HG03439 (cell line): ENCODE data around the gene CXCR5.

Source experiments
- ATAC-seq: cut with Tn5 transposase; IDR thresholded peaks from one replicate; pipeline ENCODE4 v1.9.1; 2021; ENCODE audit warnings: mild to moderate bottlenecking, moderate library complexity; ENCODE audit not compliant: unreplicated experiment

Gene CXCR5

DNA sequence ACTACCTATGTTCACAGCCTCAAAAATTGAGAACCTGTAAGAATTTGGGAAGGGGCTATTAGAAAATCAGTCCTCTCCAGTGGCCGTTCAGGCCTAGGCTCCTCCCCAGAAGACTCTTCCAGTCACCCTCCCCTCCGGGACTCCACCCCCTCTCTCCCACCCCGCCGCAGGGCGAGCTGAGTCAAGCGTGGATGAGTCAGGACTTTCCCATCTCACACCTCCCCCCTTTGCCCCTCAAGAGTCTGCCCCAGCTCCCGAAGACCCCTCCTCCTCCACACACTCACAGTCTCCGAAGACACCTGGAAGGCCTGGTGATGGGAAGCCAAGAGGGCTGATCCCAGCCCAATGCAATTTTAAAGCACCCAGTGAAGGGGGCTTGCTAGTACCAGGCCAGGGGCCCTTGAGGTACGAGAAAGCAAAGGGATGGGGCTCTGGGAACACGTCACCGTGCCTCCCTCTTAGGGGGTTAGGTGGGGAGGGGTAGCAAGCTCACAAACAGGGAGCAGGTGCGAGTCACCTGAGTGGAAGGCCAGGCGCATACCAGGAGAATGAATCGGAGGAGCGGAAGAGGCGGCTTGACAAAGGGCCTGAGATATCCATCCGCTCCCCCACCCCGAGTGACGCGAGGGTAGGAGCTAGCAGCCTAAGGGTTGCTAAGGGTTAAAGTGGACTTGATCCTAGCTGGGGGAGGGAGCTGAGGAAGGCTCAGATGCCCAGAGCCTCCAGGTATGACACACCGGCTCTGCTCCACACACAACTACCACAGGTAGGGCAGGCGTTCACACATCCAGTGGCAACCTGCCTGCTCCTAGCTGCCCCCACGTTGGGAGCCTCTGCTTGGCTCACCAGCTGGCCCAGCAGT is 28.4 kb downstream of the CXCR5 start:
- ATAC-seq = no peak

GRCh38 chr11:118912742-118913410 is 29.2 kb downstream of the CXCR5 start:
- ATAC-seq = no peak

GRCh38 chr11:118913411-118914125 is 29.9 kb downstream of the CXCR5 start:
- no peak for ATAC-seq

DNA sequence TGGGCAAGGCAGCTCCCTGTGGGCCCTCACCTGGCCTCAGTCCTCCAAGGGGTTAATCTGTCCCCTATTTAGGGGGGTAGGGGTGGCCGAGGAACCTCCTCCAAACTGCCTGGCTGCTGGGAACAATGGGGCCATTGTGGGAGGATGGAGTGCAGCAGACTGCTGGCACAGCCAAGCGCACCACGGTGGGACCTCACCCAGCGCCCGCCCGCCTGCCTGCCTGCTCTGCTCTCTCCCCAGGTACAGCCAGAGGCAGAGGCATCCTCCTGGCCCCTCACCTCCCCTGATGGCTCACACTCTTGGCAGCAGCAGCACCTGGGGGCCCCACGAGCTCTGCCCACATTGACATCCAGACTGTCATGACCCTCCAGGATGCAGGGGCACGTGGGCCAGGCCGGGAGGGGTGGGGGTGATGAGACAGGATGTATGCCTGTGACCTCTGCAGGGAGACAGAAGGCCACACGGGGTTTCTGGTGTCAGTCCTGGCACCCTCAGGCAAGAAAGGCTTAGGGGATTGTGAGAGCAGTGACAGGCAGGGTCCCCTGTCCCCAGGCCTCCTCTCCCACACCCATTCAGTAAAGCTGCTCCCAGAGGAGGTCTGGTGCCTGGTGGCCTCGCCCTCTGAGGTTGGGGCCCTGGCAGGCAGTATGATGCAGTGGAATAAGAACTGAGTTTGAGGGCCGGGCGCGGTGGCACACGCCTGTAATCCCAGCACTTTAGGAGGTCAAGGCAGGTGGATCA is 30.7 kb downstream of the CXCR5 start:
- ATAC-seq = no peak

- ATAC-seq = no peak
Measured at GRCh38 chr11:118914987-118915386, 31.3 kb downstream of the CXCR5 start.

DNA sequence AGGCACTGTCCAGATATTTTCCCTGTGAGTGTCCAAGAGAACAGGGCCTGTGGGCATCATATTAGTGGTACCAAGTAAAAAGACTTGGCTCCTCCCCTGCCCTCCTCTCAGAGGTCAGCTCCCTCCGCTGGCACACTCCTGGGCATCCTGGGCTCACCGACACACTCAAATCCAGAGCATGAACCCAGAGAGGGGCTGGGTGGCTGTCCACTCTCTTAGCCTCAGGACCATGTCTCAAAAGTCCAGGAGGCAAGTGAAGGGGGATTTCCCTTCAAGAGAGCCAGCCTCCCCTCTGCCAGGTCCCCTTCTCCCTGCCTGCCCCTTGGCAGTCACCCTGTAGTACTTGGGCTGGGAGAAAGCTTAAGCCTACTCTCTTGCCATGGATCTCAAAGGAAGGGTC is 31.7 kb downstream of the CXCR5 start:
- ATAC-seq = no peak

- ATAC-seq = no peak
Measured at GRCh38 chr11:118915941-118916841, 32.5 kb downstream of the CXCR5 start.

DNA sequence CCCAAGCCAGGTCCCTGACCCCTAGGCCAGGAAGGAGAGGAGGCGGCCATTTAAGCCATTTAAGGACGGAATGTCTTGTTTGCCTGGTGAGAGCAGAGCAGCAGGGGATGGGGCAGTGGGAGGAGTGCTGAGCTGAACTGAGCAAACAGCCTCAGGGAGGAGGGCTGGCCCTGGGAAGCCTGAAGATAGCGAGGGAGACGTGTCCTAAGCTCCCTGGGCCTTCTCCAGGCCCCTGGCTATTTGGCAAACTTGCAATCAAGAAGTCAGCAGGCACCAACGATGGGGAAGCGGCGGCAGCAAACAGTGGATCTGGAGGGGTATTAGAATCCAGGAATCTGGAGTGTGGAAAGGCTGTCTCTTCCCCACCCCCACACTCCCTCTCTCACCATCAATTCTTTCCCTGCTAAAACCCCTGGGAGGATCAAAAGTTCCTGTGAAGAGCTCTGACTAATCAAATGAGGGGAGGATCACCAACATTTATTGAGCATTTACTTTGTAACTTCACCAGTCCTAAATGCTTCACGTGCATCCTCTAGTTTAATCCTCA is 33.2 kb downstream of the CXCR5 start:
- ATAC-seq = no peak

DNA sequence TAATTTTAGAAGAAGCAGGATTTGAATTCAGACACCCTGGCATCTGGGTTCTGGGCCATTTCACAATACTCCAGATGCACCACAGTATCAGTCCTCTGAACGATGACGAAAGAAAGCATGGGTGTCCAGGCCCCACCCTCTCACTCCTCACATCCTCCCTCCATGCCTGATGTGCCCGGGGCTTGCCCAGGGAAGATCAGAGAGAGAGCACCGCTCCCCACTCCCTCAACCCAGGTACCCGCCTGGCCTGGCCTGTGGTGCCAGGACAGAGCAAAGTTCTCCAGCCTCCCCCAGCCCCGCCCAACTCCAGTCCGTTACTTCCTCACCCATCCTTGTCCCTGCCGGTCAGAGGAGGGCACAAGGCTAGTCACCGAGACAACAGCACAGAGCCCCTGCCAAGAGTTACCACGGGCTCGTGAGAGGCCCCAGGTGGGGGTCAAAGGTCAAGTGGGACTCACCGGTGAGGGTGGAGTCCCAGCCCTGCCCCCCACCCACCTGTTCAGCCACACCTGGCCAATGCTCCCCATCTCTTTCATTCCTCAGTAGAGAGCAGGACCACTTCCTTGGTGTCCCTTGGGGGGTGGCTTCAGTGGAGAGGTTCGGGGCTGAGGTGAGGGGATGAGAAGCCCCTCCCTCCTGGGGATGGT is 33.9 kb downstream of the CXCR5 start:
- no peak for ATAC-seq

DNA sequence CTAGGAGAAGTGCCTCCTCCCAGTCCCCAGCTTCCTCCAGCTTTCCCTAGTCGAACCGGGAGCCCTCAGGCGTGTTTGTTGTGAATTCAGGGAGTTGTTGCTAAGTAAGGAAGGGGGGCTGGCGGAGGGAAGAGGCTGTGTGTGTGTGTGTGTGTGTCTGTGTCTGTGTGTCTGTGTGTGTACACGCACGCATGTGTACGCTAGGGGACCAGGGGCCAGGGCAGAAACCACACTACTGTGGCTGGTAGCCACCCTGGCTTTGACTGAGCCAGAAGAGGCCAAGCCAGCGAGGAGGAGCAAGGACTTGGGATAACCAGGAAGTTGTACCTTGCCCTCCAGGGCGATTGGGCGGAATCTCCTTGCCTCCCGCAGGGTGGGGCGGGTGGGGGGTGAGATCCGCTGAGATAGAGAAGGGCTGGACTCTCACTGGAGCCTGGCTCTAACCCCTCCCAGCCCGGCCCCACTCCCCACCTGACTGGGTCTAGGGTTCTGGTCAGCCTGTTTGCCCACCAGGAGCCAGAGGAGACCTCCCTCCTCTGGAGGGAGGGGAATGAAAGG is 34.5 kb downstream of the CXCR5 start:
- ATAC-seq = no peak

DNA sequence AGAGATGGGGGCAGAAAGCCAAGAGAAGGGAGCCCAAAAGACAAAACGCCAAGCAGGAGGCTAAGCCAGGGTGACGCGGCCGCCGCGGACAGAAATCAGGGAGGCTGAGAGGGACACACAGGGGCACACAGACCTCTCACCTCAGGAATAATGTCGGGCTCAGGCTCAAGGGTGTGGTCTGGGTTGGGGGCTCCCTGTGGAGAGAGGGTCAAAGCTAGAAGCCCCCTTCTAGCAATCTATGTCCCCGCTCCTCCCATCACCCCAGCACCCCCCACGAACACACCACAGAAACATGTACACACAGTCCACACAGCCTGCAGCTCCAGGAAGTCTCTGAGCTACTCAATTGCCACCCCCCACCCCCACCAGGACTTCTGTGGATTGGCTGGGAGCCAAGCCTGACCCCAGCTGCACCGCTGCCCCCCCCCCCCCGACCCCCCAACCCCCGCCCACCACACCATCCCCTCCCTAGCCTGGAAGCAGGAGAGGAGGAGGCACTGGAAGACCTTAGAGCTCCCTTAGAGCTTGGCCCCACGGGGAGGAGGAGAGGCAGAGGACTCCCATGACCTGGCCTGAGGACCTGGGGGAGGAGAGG is 35.1 kb downstream of the CXCR5 start:
- ATAC-seq = no peak

DNA sequence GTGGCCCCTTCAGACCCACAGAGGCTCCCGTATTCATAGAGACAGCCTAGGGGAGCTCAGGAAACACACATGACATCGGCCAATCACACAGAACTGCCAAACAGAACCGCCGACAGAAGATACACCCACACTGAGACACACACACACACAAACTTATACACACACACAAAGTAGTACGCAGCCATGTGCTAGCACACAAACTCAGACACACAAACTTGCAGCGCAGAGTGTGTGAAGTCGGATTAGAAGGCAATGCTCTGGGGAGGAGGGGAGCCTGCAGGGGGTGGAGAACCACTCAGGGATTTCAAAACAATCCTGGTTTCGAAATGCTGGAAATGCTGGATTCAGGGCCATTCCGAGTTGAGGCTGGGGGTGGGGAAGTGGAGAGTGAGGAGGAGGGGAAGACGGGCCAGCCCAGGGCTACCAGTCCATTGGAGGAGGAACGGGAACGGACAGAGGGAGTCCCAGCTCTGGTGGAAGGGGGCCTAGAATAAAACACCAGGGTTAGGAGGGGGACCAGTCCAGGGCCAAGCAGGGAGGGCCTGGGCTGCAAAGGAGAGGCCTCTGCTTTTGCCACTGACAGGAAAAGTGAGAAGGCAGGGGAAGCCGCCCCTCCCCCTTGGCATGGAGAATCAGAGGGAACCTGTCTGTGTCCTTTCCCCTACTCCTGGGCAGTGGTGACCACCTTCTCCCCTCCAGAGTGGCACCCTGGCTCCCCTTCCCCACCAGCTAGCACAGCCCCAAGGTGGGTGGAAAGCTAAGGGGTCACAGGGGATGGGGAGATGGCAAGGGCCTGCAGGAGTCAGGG is 37.6 kb downstream of the CXCR5 start:
- ATAC-seq = no peak

DNA sequence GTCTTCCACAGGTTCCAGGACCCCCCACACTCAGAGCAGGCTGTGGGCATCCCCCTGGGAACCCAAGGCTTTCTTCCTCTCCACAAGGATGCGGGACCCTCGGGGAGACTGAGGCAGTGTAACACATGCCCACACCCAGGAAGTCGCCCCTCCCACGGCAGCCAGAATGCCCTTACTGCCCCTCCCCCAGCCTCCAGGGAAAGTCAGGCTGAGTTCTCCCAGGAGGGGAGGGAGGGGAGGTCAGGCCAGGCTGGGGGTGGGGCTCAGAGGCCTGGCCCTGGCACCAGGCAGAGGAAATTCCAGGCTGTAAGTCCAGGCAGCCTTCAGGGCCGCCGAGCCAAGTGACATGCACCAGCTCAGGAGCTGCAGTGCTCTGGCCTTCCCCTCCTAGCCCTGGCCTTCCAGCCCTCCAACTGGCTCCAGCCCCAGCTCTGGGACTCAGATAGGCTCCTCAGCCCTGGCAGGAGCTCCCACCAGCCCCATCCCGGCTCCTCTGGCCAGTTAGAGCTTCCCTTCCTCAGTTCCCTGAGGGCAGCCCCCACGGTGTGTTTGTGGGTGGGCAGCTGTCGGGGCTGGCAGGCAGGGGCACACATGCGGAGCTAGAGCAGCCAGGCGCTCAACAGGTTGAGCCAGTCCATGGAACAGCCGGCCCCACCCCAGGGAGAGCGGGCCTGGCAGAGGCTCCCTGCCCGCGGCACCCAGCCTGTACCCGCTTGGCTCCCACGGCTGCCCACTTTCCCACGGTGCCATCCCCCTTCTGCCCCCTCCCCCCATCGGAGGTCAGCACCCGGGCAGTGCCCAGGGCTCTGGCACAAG is 38.4 kb downstream of the CXCR5 start:
- no peak for ATAC-seq

DNA sequence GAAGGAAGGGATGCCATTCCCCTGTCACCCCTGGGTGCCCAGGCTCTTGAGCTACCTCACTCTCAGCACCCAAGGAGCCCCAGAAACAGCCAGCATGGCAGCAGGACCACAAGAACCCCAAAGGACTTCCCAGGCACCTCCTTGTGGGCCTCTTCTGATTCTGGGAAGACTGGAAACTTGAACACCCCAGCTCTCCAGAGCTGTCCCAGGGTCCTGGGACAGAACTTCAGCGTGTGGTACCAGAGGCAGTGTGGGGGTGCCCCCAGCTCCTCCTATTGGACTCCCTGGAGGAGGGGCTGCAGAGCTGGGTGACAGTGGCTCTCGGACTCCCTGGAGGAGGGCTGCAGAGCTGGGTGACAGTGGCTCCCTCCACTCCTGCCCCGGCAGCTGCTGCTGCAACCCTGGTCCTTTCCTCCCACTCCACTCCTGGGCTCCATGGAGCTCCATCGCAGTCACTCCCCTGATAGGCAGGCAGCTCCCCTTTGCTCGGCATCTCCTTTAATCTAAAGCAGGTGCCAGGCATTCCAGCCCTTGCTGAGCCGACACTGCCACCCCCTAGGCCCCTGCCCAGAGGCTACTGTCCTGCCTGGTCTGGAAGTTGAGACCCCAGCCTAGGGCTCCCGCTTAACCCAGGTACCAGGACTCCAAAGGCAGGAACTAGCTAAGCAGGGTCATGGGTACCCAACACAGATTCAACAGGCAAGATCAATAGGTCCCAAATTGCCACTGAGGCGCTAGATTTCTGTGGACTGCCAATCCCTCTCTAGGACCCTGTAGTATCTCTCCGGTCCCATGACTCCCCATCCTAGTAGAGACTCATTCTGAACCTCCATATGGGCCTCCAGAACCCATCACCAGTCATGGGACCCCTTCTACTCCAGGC is 39.3 kb downstream of the CXCR5 start:
- no peak for ATAC-seq

DNA sequence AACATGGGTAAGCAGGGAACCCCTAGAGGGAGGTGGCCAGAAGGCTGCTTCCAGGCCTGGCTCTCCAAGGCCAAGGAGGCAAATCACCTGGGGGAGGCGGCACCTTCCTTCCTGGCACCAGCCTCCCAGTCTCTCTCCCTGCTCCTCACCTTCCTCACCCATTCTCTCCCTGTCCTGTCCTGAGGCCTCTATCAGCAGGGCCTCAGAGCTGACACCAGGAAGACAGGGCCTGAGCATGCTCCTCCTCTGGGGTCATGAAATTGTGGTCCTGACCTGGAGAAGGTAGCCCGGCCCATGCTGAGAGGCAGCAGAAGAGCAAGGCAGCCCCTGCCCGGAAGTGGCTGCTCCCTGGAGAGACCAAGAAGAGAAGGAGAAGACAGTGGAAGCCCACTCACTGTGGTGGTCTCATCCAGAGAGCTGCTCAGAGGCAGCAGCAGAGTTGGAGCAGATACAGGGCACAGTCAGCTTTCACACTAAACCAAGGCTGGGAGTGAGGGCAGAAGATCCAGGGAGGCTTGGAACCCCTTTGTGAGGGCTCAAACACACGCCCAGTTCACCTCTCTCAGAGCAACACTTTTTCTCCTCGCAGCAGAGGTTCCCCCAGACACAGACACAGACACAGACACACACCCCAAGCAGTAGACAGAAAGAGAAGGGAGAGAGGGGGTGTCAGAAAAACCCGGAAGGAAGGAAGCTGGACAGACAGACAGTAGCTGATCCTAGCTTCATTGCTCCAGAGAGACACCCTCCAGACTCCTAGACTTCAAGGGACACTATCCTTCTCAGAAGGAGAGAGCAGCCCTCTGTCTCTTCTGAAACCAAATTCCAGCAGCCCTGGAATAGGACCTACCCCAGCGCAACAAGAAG is 40.3 kb downstream of the CXCR5 start:
- no peak for ATAC-seq
